GM19025 (cell line): ENCODE measurements around the gene SARM1.
"Not testable (repeated sequence)": the region's sequence is repeated elsewhere in the genome, so short reads cannot be mapped to it uniquely, and the experiment has no call there.

Experiments used
- ATAC-seq: cut with Tn5 transposase; IDR thresholded peaks from one replicate; pipeline ENCODE4 v1.9.1; 2021; ENCODE audit warnings: mild to moderate bottlenecking, low read depth, moderate library complexity; ENCODE audit not compliant: unreplicated experiment

SARM1 gene

DNA sequence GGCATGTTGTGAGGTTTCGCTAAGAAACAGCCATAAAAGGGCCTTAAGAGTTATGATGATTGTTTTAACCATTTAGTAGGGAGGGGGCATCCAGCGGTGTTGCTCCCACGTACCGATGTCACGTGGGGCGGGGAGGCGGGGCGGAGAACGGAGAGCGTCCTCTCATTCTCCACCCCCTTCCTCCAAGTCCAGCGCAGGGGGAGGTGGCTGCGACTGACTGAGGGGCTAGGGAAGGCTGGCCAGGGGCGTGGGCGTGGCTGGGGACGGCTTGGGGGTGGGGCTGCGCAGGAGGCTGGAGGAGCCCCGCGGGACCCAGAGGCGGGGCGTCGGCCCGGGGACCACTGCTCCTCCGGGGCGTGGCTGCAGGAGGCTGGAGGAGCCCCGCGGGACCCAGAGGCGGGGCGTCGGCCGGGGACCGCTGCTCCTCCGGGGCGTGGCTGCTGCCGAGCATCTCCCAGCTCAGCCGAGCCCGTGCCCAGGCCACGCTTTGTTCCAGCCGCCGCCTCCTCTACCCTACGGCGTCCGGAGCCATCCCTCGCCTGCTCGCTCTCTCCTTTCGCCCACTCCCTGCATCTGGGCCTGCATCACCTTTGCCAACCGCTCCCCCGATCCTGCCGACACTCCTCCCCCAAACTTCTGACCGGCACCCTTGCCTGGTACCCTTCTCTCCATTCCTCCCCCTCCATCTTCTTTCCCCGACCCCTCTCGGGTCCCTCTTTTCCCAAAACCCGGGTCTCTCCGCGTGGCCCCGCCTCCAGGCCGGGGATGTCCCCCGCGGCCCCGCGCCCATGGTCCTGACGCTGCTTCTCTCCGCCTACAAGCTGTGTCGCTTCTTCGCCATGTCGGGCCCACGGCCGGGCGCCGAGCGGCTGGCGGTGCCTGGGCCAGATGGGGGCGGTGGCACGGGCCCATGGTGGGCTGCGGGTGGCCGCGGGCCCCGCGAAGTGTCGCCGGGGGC, at the start of gene SARM1:
Gene SARM1 (plus strand): TSS at position 450 of the 958 bp plus-strand sequence. CDS start 339 bp downstream, at position 789.
- ATAC-seq, result peak; percentile 83

DNA sequence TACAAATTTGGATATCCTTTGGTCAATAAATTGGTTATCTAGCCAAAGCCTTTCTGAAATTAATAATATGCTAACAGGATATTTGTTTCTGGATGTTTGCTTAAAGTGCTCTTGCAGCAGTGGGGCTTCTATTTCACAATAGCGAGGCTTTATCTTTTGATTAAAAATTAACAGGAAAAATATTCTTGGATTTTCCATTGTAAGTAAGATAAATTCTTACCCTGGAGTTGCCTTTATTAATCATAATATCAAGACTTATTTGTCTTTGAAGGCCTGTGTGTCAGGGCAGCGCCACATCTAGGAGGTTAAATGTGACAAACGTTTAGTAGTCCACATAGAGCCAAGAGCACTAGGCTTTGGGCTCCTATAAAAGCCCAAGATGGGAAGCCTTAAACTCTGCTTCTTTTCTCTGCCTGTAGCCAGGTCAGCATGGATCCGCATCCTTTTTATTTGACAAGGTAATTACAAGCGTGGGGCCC, 47.2 kb upstream of the SARM1 start:
- no peak for ATAC-seq

DNA sequence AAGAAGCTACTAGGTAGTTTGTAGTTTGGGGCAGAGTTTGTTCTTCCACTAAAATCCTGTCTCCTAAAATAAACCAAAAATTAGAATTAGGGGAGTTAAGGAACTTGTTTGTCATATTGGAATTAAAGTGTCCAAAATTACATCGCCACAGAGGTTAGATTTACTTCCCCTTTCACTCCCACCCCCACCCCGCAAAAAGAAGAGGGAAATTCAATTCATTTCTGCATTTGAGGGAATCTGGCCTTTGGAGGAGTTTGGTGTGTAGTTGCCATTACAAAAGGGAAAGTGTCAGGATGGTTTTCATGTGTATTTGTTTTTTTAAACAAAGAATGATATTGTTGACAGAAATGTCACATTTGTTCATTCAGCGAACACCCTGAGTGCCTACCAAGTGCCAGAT, 46.7 kb upstream of the SARM1 start:
- ATAC-seq, result no peak

DNA sequence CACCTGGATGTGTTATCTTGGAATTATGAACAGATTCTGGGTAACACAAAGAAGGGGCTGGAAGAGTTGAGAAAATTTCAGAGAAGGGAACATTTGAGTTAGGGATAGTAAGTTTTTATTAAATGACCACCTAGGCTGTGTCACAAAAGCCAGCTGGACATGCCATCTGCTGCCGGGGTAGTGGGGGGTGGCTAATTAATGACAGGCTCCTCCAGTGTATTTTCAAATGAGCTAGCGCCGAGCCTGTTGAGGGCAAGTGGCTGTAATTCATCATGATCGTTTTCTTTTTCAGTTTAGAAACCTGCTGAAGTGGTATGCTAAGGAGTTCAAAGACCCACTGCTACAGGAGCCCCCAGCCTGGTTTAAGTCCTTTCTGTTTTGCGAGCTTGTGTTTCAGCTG, 46.3 kb upstream of the SARM1 start:
- no peak for ATAC-seq

DNA sequence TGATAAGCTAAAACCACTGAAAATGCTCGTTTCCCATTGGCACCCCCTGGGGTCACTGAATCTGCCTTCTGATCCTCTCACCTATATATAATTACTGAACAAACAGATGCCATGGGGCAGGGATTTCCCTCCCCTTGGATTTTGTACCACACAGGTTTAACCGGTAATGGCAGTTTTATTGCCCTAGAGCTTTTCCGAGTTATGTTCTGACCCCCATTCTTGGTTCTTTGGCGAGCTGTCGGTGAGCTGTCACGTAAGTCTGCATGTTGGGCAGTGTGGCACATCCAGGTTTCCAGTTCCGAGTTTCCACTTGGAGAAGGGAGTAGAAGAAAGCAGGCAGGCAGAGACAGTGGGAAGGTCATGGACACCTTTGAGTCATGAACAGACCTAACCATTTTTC, 45.4 kb upstream of the SARM1 start:
- no peak for ATAC-seq

DNA sequence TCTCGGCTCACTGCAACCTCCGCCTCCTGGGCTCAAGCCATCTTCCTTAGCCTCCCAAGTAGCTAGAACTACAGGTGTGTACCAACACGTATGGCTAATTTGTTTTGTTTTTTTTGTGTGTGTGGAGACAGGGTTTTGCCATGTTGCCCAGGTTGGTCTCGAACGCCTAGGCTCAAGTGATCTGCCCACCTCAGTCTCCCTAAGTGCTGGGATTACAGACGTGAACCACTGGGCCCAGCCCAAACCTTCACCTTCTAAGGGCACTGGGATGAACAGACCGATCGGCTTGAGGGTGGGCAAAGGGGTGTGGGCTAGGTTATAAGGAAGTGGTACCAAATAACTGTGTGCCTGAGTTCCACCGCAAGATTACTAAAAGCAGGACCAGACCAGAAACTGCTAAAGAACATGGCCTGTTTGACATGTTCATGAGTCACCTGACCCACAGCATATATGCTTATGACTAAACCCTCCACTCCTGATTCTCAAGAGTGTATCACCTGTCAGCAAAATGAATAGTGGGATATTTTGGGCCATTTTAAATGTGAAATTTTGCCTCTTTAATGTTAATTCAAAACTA, 44.4 kb upstream of the SARM1 start:
- ATAC-seq, result peak; percentile 60

DNA sequence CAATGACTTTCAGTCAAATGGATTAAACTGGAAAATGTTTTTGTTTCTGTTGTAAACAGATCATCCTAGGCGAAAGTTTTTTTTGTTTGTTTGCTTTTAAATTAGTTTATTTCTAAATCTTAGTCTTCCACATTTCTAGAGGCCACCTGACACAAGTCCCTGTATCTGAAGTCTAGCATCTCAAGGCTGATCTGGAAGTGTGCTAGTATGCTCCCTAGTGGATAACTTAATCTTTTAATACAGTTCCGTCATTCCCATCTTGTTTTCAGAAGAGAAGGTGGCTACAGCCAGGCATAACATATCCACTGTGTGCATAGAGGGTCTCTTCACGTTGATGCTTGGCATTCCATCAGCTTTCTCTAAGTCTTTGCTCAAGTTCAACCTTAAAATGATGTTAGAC, 43.8 kb upstream of the SARM1 start:
- ATAC-seq, result no peak

DNA sequence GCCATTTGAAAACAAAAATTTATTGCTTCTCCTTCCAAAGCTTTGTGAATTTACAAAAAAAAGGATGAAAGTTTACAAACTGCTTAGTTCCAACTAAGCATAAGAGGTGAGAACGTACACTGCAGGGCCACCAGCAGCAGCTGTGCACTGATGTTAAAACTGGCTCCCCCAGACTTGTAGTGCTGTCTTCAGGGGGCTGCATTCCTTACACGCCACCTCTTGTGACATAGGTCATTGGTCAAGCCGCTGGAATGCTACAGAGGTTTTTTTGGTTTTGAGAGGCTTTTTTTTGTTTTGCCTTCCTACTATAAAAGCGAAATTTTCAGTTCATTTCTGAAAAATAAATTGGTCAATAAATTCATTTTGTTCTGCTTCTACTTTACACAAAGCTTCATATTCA, 43.2 kb upstream of the SARM1 start:
- ATAC-seq, result no peak

DNA sequence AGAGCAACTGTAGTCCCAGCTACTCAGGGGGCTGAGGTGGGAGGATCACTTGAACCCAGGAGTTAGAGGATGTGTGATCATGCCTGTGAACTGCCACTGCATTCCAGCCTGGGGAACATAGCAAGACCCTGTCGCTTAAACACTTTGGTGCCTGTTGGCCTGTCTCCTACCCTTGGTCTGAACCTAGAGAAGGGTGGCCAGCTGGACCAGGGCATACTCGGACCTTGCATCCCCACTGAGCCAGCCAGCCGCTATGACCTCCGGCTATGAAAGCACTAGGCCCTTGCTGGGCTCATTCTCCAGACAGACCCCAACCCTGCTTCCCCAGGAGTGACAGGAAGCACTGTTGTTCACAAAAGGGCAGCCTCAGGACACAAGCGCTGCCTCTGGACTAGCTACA, 40.8 kb upstream of the SARM1 start:
- no peak for ATAC-seq

DNA sequence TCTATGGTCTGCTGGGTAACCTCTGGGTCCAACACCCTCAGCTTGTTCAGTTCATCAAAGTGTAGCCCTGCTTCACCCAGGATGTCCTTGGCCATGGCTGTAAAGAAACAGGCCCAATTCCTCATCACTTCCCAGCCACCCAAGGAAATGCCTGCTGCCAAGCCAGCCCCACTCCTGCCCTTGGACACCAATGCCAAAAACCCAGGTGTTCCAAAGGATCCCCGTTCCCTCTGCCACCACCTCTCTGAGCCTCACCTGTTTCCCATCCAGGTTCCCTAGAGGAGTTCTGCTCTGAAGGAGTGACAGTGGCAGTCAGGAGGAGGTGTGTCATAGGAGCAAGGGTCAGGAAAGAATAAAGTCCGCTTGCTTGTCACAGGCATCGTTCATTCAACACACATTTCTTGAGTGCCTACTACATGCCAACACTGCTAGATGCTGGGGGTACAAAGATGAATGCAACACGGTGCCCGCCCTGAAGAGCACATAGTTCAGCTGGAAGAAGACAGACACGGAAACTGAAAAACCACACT, 39.5 kb upstream of the SARM1 start:
- ATAC-seq, result no peak

DNA sequence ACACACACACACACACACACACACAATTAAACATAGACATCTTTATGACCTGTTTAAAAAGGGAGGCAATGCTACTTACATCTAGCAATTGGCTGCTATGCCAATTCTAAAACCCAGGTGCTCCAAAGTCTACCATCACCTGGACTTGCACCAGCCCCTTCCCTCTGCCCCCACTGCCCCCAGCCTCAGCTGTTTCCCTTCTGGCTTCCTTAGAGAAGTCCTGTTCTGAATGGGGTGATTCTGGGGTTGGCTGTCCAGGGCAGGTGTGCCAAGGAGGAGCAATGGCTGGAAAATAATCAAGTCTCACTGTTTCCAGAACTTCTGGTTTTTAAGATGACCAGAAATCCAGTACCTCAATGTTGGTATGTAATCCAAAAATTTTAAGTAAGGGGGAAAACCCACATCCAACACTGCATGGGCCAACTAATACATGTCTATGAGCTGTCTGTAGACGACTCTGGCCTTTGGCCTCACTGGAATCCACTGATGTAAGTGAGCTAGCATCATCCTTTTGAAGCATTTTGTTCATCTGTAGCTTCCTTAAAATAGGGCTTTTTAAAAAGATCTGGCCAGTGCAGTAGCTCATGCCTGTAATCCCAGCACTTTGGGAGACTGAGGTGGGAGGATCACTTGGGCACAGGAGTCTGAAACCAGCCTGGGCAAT, 38.3 kb upstream of the SARM1 start:
- no peak for ATAC-seq

DNA sequence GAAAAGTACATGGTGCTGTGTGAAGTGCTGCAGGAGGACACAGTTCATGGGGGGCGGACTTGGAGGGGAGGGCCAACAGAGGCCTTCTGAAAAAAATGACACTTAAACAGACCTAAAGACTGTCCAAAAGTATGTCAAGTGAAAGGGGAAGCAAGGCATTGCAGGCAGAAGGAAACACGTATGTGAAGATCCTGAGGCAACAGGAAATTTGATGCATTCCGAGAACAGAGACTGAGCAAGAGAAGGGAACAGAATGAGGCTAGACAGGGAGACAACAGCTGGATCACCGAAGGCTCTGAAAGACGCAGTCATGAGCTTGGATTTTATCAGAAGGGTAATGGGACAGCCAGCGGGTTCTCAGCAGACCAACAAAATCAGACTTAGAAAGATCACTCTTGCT, 37.3 kb upstream of the SARM1 start:
- no peak for ATAC-seq

DNA sequence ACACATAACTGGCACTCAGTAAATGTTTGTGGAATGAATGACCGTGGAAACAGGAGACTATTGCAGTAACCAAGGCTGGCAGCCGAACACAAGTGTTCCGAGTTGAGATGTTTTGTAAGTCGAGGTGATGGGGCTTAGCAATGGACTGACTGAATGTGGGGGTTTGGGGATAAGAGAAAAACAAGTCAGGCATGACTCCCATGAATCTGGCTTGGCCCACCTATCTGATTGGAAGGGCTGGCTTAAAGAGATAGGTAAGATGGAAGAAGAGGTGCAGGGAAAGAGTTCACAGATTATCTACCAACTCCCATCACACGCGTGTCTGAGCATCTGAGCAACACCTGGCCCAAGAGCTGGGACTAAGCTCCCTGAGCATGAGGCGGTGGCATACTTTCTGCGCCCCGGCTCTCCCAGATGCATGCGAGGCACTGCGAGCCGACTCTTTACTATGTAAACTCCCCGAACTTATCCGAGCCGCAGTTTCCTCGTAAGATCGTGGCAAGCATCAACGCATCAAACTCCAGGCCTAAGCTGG, 36.8 kb upstream of the SARM1 start:
- no peak for ATAC-seq

DNA sequence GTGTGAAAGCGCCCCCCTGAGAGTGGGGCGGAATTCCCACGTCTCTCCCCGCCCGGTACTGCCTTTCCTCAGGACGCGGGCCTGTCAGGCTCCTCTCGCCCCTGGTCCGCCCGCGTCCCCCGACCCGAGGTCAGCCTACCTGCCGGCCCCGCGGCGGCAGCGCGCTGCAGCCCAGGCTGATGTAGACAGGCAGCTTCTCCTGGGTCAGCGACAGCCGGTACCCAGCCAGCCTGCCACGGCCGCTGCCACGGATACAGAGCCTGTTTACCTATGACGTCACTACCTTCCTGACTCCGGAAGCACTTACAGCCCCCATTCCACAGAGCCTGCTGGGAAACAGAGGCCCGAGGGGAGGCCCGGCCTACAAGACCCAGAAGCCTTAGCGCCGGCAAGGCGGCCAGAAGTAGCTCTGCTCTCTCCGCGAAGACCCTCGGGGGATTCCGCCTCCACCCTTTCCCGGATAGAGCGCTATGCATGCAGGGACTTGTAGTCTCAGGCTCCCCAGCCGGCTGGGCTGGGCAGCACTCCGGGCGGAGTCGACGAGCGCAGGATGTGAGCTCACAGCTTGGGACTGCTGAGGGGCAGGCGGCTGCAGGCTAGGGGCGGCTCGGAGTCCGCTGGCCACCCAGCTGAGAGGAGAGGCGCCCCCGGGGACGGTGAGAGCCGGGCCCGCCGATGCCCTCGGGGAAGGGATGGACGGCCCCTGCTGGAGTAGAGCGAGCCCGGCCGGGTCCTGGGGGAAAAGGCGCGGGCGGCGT, 36.1 kb upstream of the SARM1 start, which contains the start of the genes IFT20 and TNFAIP1:
Gene IFT20 (minus strand): TSS at position 272 of the 758 bp plus-strand sequence. CDS start 3,487 bp downstream, outside the sequence.
Gene TNFAIP1 (plus strand): TSS at position 561 of the 758 bp plus-strand sequence. CDS start 3,761 bp downstream, outside the sequence.
- peak; percentile 96 for ATAC-seq

DNA sequence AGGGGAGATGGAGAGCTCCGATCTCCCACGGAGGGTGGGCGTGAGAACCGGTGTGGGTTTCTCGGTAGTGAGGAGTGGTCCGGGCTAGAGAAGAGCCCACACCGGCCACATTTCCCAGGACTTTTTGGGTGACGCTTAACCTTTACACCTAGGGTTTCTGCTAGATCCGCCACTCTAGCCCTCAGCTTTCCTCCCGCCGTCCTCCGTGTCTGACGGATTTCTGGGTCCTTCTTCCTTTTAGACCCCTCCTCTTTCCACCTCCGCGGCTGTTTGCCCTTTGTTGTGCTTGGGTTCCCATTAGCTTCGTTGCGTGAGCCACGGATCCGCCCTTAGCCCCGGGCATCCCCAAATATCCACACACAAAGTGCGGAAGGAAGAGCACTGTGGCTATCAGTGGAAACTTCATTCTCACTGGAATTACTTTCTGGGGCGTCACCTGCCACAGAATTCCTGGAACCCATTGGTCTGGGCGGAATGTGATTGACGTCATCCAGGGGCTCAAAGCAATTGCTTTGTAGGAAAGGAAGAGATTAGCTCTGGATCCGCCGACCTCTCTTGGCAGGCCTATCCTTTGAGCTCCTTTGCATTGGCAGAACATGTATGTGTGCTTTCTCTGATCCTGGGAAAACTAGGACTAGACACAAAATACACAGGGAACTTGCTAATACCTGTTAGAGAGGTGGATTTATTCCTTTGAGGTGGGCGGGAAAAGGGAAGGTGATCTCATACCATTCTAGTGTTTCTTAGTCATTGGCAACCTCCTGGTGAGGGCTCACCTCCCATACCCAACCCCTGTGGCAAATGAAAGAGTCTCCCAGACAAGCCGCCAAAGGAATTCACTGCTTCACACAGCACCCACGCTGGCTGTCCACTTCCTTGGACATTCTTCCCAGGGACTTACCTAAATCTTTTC, 35.3 kb upstream of the SARM1 start:
- ATAC-seq, result no peak

DNA sequence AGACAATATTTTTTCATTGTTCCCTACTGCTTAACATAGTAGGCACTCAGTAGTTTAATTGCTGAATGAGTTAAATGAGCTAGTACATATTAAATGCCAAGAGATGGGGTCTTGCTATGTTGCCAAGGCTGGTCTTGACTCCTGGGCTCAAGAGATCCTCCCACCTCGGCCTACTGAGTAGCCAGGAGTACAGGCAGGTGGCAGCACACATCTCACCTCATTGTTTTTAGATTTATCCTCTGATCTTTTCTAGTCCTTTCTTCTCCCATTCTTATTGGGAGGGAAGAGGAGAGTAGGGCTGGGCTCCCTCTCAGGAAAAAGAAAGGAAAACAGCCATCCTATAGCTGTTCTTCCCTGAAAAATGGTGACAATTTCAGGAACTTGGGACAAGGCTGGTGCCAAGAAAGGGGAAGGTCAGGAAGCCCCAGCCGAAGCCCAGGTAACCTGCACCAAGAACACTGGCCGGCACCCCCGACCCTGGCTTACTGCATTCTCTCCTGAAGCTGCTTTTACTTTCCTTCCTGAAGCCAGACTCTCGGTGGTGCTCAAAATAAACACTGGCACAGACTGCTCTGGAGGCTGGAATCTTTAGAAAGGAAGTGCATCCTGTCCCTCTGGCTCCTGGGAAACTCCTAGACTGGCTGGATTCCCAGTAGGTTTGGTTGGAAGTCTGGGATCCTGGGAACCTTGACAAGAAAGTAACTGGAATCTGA, 33.3 kb upstream of the SARM1 start:
- no peak for ATAC-seq

DNA sequence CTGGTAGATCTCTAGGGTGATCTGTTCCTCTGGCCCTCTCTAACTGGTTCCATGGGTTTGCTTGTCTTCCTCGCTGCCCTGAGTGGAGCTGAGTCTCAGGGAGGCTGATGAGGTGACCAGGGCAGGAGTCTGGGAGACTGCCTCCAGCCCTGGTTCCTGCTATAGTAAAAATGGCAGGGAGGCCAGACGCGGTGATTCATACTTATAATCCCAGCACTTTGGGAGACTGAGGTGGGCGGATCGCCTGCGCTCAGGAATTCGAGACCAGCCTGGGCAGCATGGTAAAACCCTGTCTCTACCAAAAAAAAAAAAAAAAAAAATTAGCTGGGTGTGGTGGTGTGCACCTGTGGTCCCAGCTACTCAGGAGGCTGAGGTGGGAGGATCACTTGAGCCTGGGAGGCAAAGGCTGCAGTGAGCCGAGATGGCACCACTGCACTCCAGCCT, 32.7 kb upstream of the SARM1 start:
- ATAC-seq, result not testable (repeated sequence)

DNA sequence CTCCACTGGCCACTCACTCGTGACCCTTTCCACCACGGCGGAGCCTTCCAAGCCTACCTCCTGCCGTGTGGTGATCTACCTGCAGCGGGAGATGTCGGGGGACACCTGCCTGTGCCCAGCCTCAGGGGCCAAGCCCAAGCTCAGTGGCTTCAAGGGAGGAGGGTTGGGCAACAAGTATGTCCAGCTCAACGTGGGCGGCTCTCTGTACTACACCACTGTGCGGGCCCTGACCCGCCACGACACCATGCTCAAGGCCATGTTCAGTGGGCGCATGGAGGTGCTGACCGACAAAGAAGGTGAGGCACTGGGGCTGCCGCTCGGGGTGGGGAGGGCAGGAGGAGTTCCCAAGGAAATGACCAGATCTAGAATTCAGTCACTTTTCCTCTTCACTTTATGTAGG, 32.1 kb upstream of the SARM1 start:
- ATAC-seq, result no peak
